Endothelial cell of umbilical vein (primary cell): Measurements from ENCODE around the gene ITPKC. TPM values are rescaled to one million over a fixed set of nuclear protein-coding genes. Genes with fewer than 3 reads are reported as not detected.
A peak's percentile ranks its signal among the peaks of the same experiment; 100 is the strongest.

Source experiments
- BruUV-seq: library from RNA; stranded (reverse); fragments of 400-500 nt; replicated peaks from 2 replicates; lab custom pipeline; 2021; lab: Mats Ljungman, UMichigan
- CTCF ChIA-PET: fragments of 300-600, 350-600 bp; sonication (Branson Sonifier 250); formaldehyde crosslinking; loops from one replicate; lab custom pipeline; 2021; ENCODE audit warnings: antibody characterized with exemption, inconsistent platforms; lab: Charles Lee
- POLR2A ChIA-PET: fragments of 300-600, 350-600 bp; sonication (Branson Sonifier 250); formaldehyde crosslinking; loops from one replicate; lab custom pipeline; 2021; ENCODE audit warnings: antibody characterized with exemption, inconsistent platforms; lab: Charles Lee
- DNase-seq: peaks from one replicate; pipeline ENCODE4 v3.0.0-alpha.2; 2011; ENCODE audit warnings: low read depth, low spot score
- FAIRE-seq: peaks from 2 replicates; lab custom pipeline; 2011; peaks lifted over from hg19 to GRCh38; lab: Jason Lieb, UNC
- H2AFZ ChIP-seq: 2 replicates; pipeline ENCODE4 v1.6.0; 2012; ENCODE audit warnings: low read depth, low read length, control low read depth, inconsistent platforms
- H3K27ac ChIP-seq: 2 replicates; pipeline ENCODE4 v1.5.1; 2011; ENCODE audit warnings: low read depth, mild to moderate bottlenecking, control low read depth, low read length, moderate library complexity; ENCODE audit not compliant: insufficient read depth
- H3K27me3 ChIP-seq, 2 experiments: 2 replicates each; pipeline versions ENCODE4 v1.6.0 to v1.6.1; 2011; ENCODE audit warnings: low read length in 2 of 2, mixed read lengths in 1 of 2; ENCODE audit not compliant: control insufficient read depth in 2 of 2, insufficient read depth in 2 of 2
- H3K36me3 ChIP-seq, 2 experiments: 2 replicates in 1 of 2; 3 replicates in 1 of 2; pipeline ENCODE4 v1.5.1; 2011; ENCODE audit warnings: low read length in 2 of 2, mild to moderate bottlenecking in 1 of 2, moderate library complexity in 1 of 2; ENCODE audit not compliant: control insufficient read depth in 2 of 2, insufficient read depth in 2 of 2; ENCODE audit errors: extremely low read depth in 1 of 2
- H3K4me1 ChIP-seq: 3 replicates; pipeline ENCODE4 v1.5.1; 2011; ENCODE audit warnings: mild to moderate bottlenecking, low read length; ENCODE audit not compliant: control insufficient read depth, insufficient read depth; ENCODE audit errors: extremely low read depth
- H3K4me2 ChIP-seq: 2 replicates; pipeline ENCODE4 v1.6.1; 2011; ENCODE audit warnings: low read length, control low read depth, mixed read lengths; ENCODE audit not compliant: insufficient read depth
- H3K4me3 ChIP-seq, 3 experiments: fragments of 200-600 bp in 1 of 3; sonication (generic), shearing (Covaris generic) in 1 of 3; replicated peaks in 1 of 3; 2 replicates each; pipeline ENCODE4 v1.5.1; 2011 to 2016; ENCODE audit warnings: control low read depth in 3 of 3, low read length in 3 of 3, mild to moderate bottlenecking in 2 of 3, inconsistent platforms in 1 of 3, low read depth in 1 of 3, moderate library complexity in 1 of 3; ENCODE audit not compliant: insufficient read depth in 1 of 3
- H3K79me2 ChIP-seq: 2 replicates; pipeline ENCODE4 v1.6.0; 2012; ENCODE audit warnings: low read length, inconsistent platforms; ENCODE audit not compliant: control insufficient read depth, insufficient read depth
- H3K9ac ChIP-seq: replicated peaks from 2 replicates; pipeline ENCODE3; 2011; ENCODE audit warnings: low read length, control low read depth; ENCODE audit not compliant: insufficient read depth; ENCODE audit errors: extremely low read depth
- H3K9me1 ChIP-seq: replicated peaks from 3 replicates; pipeline ENCODE4 v1.6.0; 2011; ENCODE audit warnings: mild to moderate bottlenecking, low read length; ENCODE audit not compliant: control insufficient read depth, insufficient read depth; ENCODE audit errors: extremely low read depth
- H3K9me3 ChIP-seq: replicated peaks from 2 replicates; pipeline ENCODE4 v1.5.1; 2012; ENCODE audit warnings: low read length, inconsistent platforms; ENCODE audit not compliant: control insufficient read depth, insufficient read depth
- H4K20me1 ChIP-seq: replicated peaks from 2 replicates; pipeline ENCODE3; 2011; ENCODE audit warnings: mild to moderate bottlenecking, low read length; ENCODE audit not compliant: control insufficient read depth, insufficient read depth; ENCODE audit errors: extremely low read depth
- CTCF ChIP-seq, 2 donors: IDR thresholded peaks; 1 replicate in 1 of 2; 2 replicates in 1 of 2; pipeline ENCODE4 v1.5.1; 2011; ENCODE audit warnings: low read length in 2 of 2, mild to moderate bottlenecking in 2 of 2, moderate library complexity in 2 of 2, control low read depth in 1 of 2, inconsistent platforms in 1 of 2, low read depth in 1 of 2; ENCODE audit not compliant: insufficient read depth in 1 of 2; ENCODE audit errors: extremely low read depth in 1 of 2
- EZH2 ChIP-seq: IDR thresholded peaks from 2 replicates; pipeline ENCODE4 v1.6.1; 2012; ENCODE audit warnings: borderline replicate concordance, low read depth, mild to moderate bottlenecking, moderate library complexity, low read length, inconsistent platforms; ENCODE audit not compliant: severe bottlenecking
- FOS ChIP-seq: IDR thresholded peaks from 2 replicates; pipeline ENCODE4 v1.6.1; 2011; ENCODE audit warnings: mild to moderate bottlenecking, low read length, moderate library complexity, borderline replicate concordance; ENCODE audit not compliant: insufficient read depth
- GATA2 ChIP-seq: IDR thresholded peaks from 2 replicates; pipeline ENCODE4 v1.7.0; 2011; ENCODE audit warnings: low read depth, mild to moderate bottlenecking, moderate library complexity, mixed read lengths, low read length; ENCODE audit not compliant: insufficient read length, insufficient read depth
- JUN ChIP-seq: IDR thresholded peaks from 2 replicates; pipeline ENCODE4 v1.6.1; 2011; ENCODE audit warnings: borderline replicate concordance, low read depth; ENCODE audit not compliant: insufficient read length, insufficient read depth
- MAX ChIP-seq: IDR thresholded peaks from 2 replicates; pipeline ENCODE4 v1.6.1; 2011; ENCODE audit not compliant: insufficient read depth, insufficient read length
- MYC ChIP-seq: IDR thresholded peaks from one replicate; pipeline ENCODE4 v1.6.1; 2011; ENCODE audit warnings: mild to moderate bottlenecking, low read depth, low read length
- POLR2A ChIP-seq: IDR thresholded peaks from 2 replicates; pipeline ENCODE4 v1.6.1; 2012; ENCODE audit warnings: low read depth, mild to moderate bottlenecking, control low read depth, low read length
- POLR2AphosphoS5 ChIP-seq: IDR thresholded peaks from 2 replicates; pipeline ENCODE4 v1.6.1; 2012; ENCODE audit warnings: low read depth, mild to moderate bottlenecking, control low read depth, low read length, moderate library complexity; ENCODE audit not compliant: insufficient read depth
- dilution Hi-C: fragments of 300-500 bp; cut with MboI; formaldehyde crosslinking; loops from one replicate; pipeline ENCODE4 v1.15.0; 2019; ENCODE audit warnings: low sequenced_read_pairs; ENCODE audit not compliant: extremely low pct_ligation_motif_present
- intact Hi-C: fragments of 100-400 bp; cut with micrococcal nuclease; formaldehyde crosslinking; loops from one replicate; pipeline ENCODE4 v1.10.0; 2022
- polyA plus RNA-seq, 4 experiments: library from polyadenylated mRNA; depleted of rRNA in 3 of 4; stranded (reverse) in 3 of 4; unstranded in 1 of 4; fragments of >200 nt; gene quantifications; 2 replicates each; pipeline versions ENCODE4 v1.2.1 to v1.2.3, GENCODE V29; 2011 to 2012; ENCODE audit warnings: missing spikeins in 1 of 4
- total RNA-seq: library from RNA; stranded (reverse); gene quantifications from 2 replicates; pipeline ENCODE4 v1.2.3, GENCODE V29; 2021

Gene ITPKC
- total and polyA plus RNA-seq, 2 donors (not counting 3 experiments of a cell fraction or from before 2014, with no cell fraction given), result 7.3 to 16.1 TPM

- BruUV-seq, result no TSS peak
- H3K36me3 ChIP-seq, result peaks cover 0 to 14% of the 10 kb centered on the region in 2 experiments
- no peak for TF ChIP-seq CTCF (IDR thresholded peaks at IDR 0.05; ENCODE audit: extremely low read depth in 1 of 2, insufficient read depth in 1 of 2, low read depth in 1 of 2, low read length in 2 of 2)
- no peak for TF ChIP-seq JUN
- no peak for TF ChIP-seq FOS
- no peak for TF ChIP-seq MAX
- no peak for TF ChIP-seq EZH2
- no peak for TF ChIP-seq POLR2A
- no peak for TF ChIP-seq MYC
- no peak for TF ChIP-seq GATA2
- no peak for TF ChIP-seq POLR2AphosphoS5
- no peaks in the 10 kb centered on the region for H3K9me1 ChIP-seq
- FAIRE-seq (peak; percentile 47), DNase-seq (no peak)
- no peak overlapping the region for H3K27ac ChIP-seq
- POLR2A ChIA-PET, result no interaction called here
- no peaks in the 10 kb centered on the region for H3K9me3 ChIP-seq
- H4K20me1 ChIP-seq, result no peaks in the 10 kb centered on the region
- H3K79me2 ChIP-seq, result peaks cover 27% of the 10 kb centered on the region
- no peak overlapping the region for H2AFZ ChIP-seq
- CTCF ChIA-PET, result no interaction called here
- H3K9ac ChIP-seq, result no peak overlapping the region
- dilution Hi-C loops, result no loop called here
- intact Hi-C loops, result no loop called here
- H3K4me2 ChIP-seq, result peak overlapping the region; percentile 60
- H3K4me1 ChIP-seq, result peaks cover 13% of the 10 kb centered on the region
- no peaks in the 10 kb centered on the region for H3K27me3 ChIP-seq
- no peak overlapping the region for H3K4me3 ChIP-seq
Observed at GRCh38 chr19:40688309-40688708, 28.6 kb upstream of the ITPKC start.
